ENCODE data around the gene C8A.

The C8A gene

DNA sequence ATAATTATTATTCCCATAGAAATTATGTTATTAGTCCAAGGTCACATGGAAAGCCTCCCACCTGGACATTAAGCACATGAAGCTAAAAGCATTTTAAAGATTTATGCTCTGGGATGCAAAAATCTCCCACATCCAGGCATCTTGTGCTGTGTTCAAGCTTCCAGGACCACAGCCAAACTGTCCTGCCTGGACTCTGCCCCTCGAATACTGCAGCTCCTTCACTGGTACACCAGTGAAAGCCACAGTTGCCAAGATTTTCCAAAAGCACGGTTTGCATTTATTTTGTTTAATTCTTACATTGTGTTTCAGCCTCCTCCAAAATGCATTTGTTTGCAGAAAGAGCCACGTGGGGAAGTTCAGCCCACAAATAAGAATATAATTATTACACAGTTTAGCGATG, 72.6 kb downstream of the C8A start:
- no peak for DNase-seq (ENCODE audit: low spot score)

GRCh38 chr1:56927986-56928385, 73.4 kb downstream of the C8A start:
- no peak for DNase-seq (ENCODE audit: low spot score)

DNA sequence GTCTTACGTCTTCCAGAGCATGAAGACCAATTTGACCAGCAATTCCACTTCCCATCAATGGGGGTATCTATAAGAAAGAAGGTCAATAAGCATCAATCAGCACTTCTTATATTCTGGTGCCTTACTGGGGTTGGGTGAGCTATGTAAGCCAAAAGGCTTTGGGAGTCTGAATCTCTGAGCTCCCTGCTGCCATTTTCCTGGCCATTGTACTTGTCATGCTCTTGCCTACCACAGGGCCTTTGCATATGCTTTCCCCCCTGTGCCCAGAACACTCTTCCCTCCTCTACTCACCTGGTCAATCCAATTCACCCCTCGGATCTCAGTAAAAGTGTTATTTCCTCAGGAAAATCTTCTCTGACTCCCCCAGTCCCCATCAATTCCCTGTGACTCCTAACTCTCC, 74.9 kb downstream of the C8A start:
- DNase-seq (ENCODE audit: low spot score) = no peak

- DNase-seq (ENCODE audit: low spot score) = no peak
Measured at GRCh38 chr1:56931211-56931610, 76.6 kb downstream of the C8A start.

- DNase-seq (ENCODE audit: low spot score) = no peak
Measured at GRCh38 chr1:56931686-56932085, 77.1 kb downstream of the C8A start.

DNA sequence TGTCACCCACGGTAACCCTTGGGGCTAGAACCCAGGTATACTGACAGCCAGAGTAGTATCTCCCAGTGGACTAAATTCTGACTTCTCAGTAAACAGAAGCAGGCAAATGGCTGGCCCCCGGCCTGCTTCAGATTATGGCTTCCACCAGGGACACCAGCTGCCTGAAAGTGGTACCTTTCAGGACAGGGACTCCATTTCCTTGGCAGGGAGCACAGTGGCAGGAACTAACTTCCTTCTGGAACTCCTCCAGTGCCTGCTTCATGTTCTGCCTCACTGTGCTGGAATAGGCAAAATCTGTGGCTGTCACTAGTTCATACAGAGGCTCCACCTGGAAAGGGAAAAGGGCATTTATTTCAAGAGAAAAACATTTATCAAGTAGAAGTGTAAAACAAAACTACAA, 78.6 kb downstream of the C8A start:
- no peak for DNase-seq (ENCODE audit: low spot score)

- DNase-seq (ENCODE audit: low spot score) = no peak
Measured at GRCh38 chr1:56933606-56934005, 79.0 kb downstream of the C8A start.

GRCh38 chr1:56934430-56935060, 79.9 kb downstream of the C8A start:
- DNase-seq (ENCODE audit: low spot score) = no peak

DNA sequence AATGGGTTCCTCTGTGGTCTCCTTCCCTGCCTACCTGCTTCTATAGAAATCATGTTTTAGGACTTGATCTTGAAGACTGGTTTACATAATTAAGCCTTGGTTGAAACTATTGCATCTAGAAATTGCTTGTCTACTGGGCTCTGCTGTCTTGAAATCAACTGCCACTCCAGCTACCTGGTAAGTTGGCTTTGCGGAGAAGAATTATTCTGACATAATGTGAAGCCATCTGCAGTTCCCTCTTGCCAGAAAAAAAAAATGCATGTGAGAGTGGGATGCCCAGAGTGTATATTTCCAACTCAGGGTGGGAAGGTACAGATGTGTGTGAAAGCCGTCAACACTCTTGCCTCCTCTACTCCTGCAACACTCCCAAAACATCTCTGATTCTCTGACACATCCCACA, 84.0 kb downstream of the C8A start:
- DNase-seq (ENCODE audit: low spot score) = no peak

DNA sequence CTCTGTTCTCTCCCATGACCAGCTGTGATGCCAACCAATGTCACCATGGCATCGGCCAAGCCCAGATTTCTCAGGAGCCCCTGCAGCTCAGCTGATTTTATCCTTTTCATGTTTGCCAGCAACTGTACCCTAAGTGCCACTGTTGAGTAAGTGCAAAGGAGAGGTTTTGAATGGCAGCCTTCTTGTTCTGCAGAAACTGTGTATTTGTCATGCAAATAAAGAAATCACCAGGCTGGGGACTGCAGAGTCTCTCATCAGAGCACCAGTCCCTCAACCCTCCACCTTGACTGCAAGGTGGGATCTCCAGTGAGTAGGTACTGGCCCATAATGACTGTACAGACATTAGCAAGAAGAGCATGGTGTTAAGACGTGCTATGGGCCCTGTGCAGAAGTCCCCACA, 84.6 kb downstream of the C8A start:
- no peak for DNase-seq (ENCODE audit: low spot score)

DNA sequence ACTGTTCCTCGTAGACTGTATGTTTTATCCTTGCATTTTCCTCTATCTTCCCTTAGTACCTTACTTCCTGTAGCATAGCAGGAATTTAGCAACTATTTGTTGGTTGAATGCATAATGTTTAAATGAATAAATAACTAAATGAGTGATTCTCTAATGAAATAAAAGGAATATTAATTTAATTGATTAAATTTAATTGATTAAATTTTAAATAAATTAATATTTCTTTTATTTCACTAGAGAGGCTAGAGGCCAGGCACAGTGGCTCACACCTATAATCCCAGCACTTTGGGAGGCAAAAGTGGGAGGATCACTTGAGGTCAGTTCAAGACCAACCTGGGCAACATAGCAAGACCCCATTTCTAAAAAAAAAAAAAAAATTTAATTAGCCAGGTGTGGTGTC, 85.4 kb downstream of the C8A start:
- no peak for DNase-seq (ENCODE audit: low spot score)

DNA sequence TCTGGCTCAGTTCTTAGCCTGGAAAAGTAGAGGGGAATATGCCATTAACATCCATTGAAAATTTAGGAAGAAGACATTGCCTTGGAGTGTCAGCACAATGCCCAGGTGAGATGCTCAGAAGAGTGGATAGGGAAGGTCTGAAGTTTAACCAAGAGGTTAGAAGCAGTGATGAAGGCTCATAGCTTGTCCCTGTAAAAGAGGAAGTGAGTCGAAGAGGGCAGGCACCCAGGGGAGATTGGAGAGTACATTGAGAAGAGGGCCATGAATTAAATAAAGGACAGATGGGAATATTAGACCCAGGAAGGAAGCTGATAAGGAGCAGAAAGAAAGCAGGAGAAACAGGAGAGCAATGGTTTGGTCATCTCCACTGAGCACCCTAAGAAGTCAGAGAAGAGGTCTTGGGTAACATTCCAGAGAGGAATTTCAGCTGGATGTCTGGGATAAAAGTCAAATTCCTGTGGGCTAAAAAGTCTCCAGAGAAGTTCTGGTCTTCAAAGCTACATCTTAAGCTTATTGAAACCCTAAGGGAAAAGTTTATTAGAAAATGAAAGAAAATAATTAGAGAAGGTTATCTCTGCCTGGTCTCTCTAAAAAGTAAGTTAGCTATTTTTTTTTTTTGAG, 93.9 kb downstream of the C8A start:
- no peak for DNase-seq (ENCODE audit: low spot score)

- DNase-seq (ENCODE audit: low spot score) = no peak
Measured at GRCh38 chr1:56952501-56952900, 97.9 kb downstream of the C8A start.

DNA sequence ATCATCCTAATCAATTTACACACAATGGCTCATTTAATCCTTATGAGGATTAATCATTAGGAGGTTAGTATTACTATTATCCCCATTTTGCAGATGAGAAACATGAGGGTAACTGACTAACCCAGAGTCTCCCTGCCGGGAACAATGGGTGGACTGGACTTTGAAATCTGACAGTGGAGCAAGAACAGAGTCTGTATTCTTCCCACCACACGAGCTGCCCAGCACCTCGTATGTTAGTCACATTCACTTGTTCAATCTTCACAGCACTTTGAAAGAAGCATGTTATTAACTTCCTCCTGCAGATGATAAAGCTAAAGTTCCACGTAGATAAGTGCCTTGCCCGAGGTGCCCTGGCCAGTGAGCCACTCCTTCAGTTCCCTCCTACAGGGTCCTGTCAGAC, 98.8 kb downstream of the C8A start:
- no peak for DNase-seq (ENCODE audit: low spot score)

GRCh38 chr1:56954664-56955063, 100.1 kb downstream of the C8A start:
- DNase-seq (ENCODE audit: low spot score) = no peak

DNA sequence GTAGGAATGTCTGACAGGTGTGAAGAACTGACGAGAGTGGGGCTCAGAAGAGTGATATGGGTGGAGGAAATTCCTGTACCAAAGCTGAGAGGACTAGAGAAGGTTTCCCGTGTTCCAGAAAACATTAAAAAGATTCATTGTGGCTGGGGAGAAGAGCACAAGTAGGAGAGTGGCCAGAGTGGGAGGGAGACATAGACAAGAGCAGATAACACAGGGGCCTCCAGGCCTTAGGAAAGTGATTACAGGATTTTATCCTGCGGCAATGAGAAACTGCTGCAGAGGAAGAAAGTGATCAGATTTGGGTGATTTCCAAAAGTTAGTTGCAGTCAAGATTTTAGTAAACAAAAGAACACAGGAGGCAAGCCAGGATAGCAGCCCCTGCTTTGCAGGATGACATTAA, 103.3 kb downstream of the C8A start:
- no peak for DNase-seq (ENCODE audit: low spot score)

DNA sequence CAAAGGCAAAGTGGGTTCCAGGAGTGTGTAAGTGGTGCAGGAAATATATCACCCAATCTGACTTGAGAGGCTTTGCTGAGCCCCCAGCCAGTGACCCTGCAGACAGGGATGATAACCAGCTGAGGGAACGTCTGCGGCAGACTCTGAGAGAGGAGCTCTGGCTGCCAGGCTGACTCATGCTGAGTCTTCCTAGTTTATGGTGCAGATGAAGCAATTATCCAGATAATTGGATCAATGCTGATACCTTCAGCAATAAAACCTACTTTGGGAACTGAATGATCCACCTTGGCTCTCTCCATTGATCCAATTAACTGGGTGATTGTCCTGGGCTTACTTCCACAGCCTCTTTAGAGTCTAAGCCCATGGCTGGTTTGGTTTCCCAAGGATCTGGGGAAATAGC, 103.9 kb downstream of the C8A start:
- DNase-seq (ENCODE audit: low spot score) = no peak

DNA sequence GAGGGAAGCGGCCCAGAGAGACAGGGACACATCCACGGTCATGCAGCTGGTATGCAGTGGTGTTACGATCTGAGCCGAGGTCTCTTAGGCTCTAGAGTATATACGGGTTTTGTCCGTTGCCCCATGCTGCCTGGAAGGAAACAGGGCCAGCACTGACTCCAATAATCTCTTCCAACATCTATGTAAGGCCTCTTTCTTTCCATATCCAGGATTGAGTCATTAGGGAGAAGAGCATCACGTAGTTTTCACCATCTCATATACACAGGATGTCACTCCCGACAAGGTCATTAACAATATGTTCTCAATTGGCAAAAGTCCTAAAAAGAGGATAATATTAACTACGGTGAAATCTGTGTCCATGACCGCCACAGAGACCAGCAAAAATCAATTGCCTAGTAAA, 106.8 kb downstream of the C8A start:
- no peak for DNase-seq (ENCODE audit: low spot score)

DNA sequence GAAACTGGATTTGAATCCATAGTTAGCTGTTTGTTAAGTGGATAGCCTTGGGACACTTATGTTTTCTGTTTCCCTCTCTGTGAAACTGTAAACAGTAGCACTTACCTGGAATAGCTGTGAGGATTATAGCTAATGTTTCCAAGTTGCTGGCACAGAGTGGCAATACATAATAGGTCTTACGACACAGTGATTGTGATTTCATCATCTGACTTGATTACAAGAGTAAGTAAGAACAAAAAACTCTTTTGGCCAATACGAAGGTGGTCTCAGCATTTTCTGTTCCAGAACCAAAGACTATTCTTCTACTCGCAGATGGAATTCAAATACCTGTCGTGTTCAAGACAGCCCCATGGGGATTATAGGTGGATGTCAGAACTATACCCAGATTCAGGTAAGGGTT, 109.1 kb downstream of the C8A start:
- DNase-seq (ENCODE audit: low spot score) = no peak

DNA sequence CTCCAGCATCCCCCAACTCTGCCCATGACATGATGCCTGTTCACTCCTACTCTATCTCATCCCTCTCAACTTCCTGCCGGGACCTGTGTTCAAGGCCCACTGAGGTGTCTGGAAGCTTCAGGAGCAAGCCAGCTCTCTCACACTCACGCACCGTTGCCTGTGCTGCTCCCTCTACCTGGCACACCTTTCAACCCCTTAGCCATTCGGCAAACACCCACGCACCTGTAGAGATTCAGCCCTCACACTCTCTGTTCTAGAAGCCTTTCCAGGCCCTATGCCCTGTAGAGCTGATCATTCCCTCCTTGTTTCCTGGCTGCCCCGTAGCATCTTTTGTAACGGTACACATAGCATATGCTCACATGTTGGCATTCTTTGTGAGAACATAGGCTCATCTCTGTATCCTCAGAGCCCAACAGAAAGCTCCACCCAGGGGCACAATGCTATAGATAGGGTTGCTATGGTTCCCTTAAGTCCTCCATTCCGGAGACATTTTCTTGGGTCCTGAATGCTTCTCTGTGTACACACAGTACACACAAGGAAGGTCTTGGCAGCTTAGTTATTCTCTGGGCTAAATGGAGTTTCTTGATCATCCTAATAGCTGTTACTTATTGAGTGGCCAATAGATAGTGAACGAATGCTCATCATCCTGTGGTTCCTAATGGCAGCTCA, 109.9 kb downstream of the C8A start:
- DNase-seq (ENCODE audit: low spot score) = no peak

DNA sequence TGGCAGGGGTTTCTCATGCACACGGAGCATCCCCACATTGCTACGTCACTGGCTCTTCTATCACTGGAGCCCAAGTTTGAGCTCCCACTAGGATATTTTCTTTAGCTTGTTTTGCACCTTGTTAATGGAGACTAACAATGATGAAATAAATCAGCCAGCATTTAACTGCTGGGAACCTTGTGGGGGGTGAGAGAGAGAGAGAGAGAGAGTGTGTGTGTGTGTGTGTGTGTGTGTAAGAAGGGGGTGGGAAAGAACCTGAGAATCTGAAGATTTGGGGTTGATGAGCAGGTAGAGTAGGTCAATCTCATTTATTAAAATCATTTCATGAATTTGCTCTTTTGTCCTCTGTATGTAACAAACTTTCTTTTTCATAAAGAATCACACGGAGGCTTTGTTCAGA, 110.6 kb downstream of the C8A start:
- no peak for DNase-seq (ENCODE audit: low spot score)

DNA sequence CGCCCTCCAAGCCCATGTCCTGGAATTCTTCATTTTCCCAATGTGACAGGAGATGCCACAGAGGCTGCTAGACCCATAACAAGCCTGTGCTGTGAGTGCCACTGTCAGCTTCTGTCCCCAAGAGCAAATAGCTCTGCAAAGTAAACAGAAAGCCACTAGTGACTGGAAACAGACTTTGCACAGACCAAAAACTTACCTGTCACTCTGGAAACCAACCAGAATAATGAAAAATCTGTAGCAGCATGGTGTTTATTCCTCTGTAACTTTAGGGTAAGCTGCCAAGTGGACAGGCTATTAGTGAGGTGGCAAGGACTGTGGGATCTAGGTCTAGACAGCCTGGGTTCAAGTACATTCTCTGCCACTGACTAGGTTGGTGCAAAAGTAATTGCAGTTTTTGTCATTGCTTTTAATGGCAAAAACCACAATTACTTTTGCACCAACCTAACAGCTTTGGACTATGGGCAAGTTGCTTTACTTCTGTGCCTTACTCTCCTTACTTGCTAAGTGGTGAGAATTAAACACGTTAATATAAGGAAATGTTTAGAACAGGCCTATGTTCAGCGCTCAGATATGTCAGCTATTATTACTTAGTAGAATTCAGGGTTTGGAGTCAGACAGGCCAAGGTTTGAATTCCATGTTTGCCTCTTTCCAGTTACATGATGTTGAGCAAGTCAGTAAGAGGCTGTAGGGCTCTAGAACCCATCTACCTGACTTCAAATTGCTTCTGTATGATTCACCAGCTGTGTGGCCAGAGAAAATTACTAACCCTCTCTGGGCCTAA, 111.5 kb downstream of the C8A start, which contains the start of gene C8B:
C8B (minus strand) TSS at position 100 of the 782 bp plus-strand sequence; CDS start at position 33, 67 bp downstream.
- no peak for DNase-seq (ENCODE audit: low spot score)

- DNase-seq (ENCODE audit: low spot score) = no peak
Measured at GRCh38 chr1:56966698-56966999, 112.1 kb downstream of the C8A start.
